Measurements from ENCODE around the gene TSHZ2. TPM values are rescaled to one million over a fixed set of nuclear protein-coding genes. Genes with fewer than 3 reads are reported as not detected.

TSHZ2 gene
- total RNA-seq, 1 experiment from 2014 or later = 0.07 TPM

GRCh38 chr20:53283011-53283410 lies 310.9 kb downstream of the TSHZ2 start:
- H3K9me3 ChIP-seq (ENCODE audit: control insufficient read depth in 1 of 2, insufficient read depth in 1 of 2, low read depth in 1 of 2, low read length in 2 of 2) = no peaks in the 10 kb centered on the region

More at GRCh38 chr20:53283011-53283410, 310.9 kb downstream of the TSHZ2 start:
- Histone ChIP-seq H3K36me3 (ENCODE audit: control insufficient read depth in 1 of 2, insufficient read depth in 2 of 2, low read length in 2 of 2) (no peaks in the 10 kb centered on the region), H3K27ac (ENCODE audit: low read depth, low read length) (no peak overlapping the region), H3K27me3 (ENCODE audit: insufficient read depth, low read length) (peaks cover 41% of the 10 kb centered on the region), H3K4me1 (ENCODE audit: control insufficient read depth in 1 of 2, insufficient read depth in 2 of 2, low read length in 2 of 2) (no peaks in the 10 kb centered on the region), H3K79me2 (ENCODE audit: insufficient read depth, low read length) (no peaks in the 10 kb centered on the region), H3K9me2 (ENCODE audit: insufficient read depth) (no peaks in the 10 kb centered on the region), H3K4me3 (replicated peaks in 1 of 2; ENCODE audit: low read depth in 1 of 2, low read length in 2 of 2) (no peak overlapping the region), H4K20me1 (ENCODE audit: insufficient read depth) (no peaks in the 10 kb centered on the region), H2AFZ (ENCODE audit: low read depth, low read length, poor library complexity, severe bottlenecking) (no peak overlapping the region), H3K4me2 (ENCODE audit: low read length) (no peak overlapping the region), H3K9ac (ENCODE audit: low read length) (no peak overlapping the region)
- ATAC-seq (no peak), DNase-seq (ENCODE audit: low read depth, low spot score) (no peak)
- ChIA-PET CTCF (no interaction called here), POLR2A (no interaction called here), RAD21 (ENCODE audit: low non-redundant PET in 1 of 2, low total read pairs in 2 of 2, uncharacterized antibody in 2 of 2, unreplicated experiment in 2 of 2) (interaction anchor here in 1 of 2 experiments (0.6 kb wide), 1 partner anchor 16 kb away, joined by 7 read pairs; no protein-coding TSS in a partner anchor)
- BruUV-seq (replicated peaks) = no TSS peak
- no peak for TF ChIP-seq ZNF274 (IDR thresholded peaks at IDR 0.05; ENCODE audit: low read depth, low read length)
- no peak for TF ChIP-seq REST (IDR thresholded peaks at IDR 0.05; ENCODE audit: low read depth)
- TF ChIP-seq CEBPB (IDR thresholded peaks at IDR 0.05; ENCODE audit: low read depth) = no peak
- no peak for TF ChIP-seq TCF7L2 (IDR thresholded peaks at IDR 0.05; ENCODE audit: borderline replicate concordance, extremely low read depth, insufficient read depth, insufficient read length)
- TF ChIP-seq ATF3 (IDR thresholded peaks at IDR 0.05) = no peak
- intact Hi-C loops (cut with micrococcal nuclease) = no loop called here

Data from HCT116 (cell line).